ENCODE data around the gene GLUD1. TPM values are rescaled to one million over a fixed set of nuclear protein-coding genes. Genes with fewer than 3 reads are reported as not detected.
"Not testable (repeated sequence)": the region's sequence is repeated elsewhere in the genome, so short reads cannot be mapped to it uniquely, and the experiment has no call there.

The GLUD1 gene
- polyA plus RNA-seq, 4 donors: 79.0 to 141 (median 102) TPM

- not testable (repeated sequence) for FAIRE-seq; H3K4me3 ChIP-seq (ENCODE audit: low read depth in 1 of 3, low read length in 3 of 3); DNase-seq; H3K36me3 ChIP-seq (ENCODE audit: control insufficient read depth in 3 of 3, insufficient read depth in 2 of 3, low read depth in 1 of 3, low read length in 3 of 3); H3K9me3 ChIP-seq (ENCODE audit: control insufficient read depth in 2 of 2, insufficient read depth in 1 of 2, low read depth in 1 of 2, low read length in 1 of 2); H3K27ac ChIP-seq (ENCODE audit: low read depth in 1 of 3, low read length in 2 of 3); H3K27me3 ChIP-seq (ENCODE audit: control insufficient read depth in 3 of 3, insufficient read depth in 3 of 3, low read length in 3 of 3); H3K4me1 ChIP-seq (ENCODE audit: control insufficient read depth in 3 of 3, insufficient read depth in 2 of 3, low read depth in 1 of 3, low read length in 2 of 3)
- WGBS, 3 donors: 94 to 97% (median 95%) methylated on average over 13 to 18 of the region's 18 CpGs
These were observed 85.4 kb downstream of the GLUD1 start for GRCh38 chr10:87009134-87009696.

- H3K27ac ChIP-seq (ENCODE audit: low read depth in 1 of 3, low read length in 2 of 3); H3K36me3 ChIP-seq (ENCODE audit: control insufficient read depth in 3 of 3, insufficient read depth in 2 of 3, low read depth in 1 of 3, low read length in 3 of 3); H3K9me3 ChIP-seq (ENCODE audit: control insufficient read depth in 2 of 2, insufficient read depth in 1 of 2, low read depth in 1 of 2, low read length in 1 of 2); H3K4me3 ChIP-seq (ENCODE audit: low read depth in 1 of 3, low read length in 3 of 3); FAIRE-seq; H3K27me3 ChIP-seq (ENCODE audit: control insufficient read depth in 3 of 3, insufficient read depth in 3 of 3, low read length in 3 of 3); H3K4me1 ChIP-seq (ENCODE audit: control insufficient read depth in 3 of 3, insufficient read depth in 2 of 3, low read depth in 1 of 3, low read length in 2 of 3): not testable (repeated sequence)
- WGBS, 3 donors: 84 to 90% (median 89%) methylated on average over 7 of the region's 7 CpGs
- peak in 1 of 2 donors; percentile 23 for DNase-seq
These were observed 86.3 kb downstream of the GLUD1 start for GRCh38 chr10:87008303-87008702.

- not testable (repeated sequence) for H3K9me3 ChIP-seq (ENCODE audit: control insufficient read depth in 2 of 2, insufficient read depth in 1 of 2, low read depth in 1 of 2, low read length in 1 of 2); FAIRE-seq; H3K27me3 ChIP-seq (ENCODE audit: control insufficient read depth in 3 of 3, insufficient read depth in 3 of 3, low read length in 3 of 3); H3K4me1 ChIP-seq (ENCODE audit: control insufficient read depth in 3 of 3, insufficient read depth in 2 of 3, low read depth in 1 of 3, low read length in 2 of 3); H3K4me3 ChIP-seq (ENCODE audit: low read depth in 1 of 3, low read length in 3 of 3); H3K36me3 ChIP-seq (ENCODE audit: control insufficient read depth in 3 of 3, insufficient read depth in 2 of 3, low read depth in 1 of 3, low read length in 3 of 3); DNase-seq; H3K27ac ChIP-seq (ENCODE audit: low read depth in 1 of 3, low read length in 2 of 3)
- WGBS, 3 donors: 89 to 92% (median 89%) methylated on average over 6 of the region's 6 CpGs
These were observed 87.0 kb downstream of the GLUD1 start for GRCh38 chr10:87007674-87008073.

- not testable (repeated sequence) for H3K27ac ChIP-seq (ENCODE audit: low read depth in 1 of 3, low read length in 2 of 3); H3K4me3 ChIP-seq (ENCODE audit: low read depth in 1 of 3, low read length in 3 of 3); H3K36me3 ChIP-seq (ENCODE audit: control insufficient read depth in 3 of 3, insufficient read depth in 2 of 3, low read depth in 1 of 3, low read length in 3 of 3); DNase-seq; H3K4me1 ChIP-seq (ENCODE audit: control insufficient read depth in 3 of 3, insufficient read depth in 2 of 3, low read depth in 1 of 3, low read length in 2 of 3); H3K27me3 ChIP-seq (ENCODE audit: control insufficient read depth in 3 of 3, insufficient read depth in 3 of 3, low read length in 3 of 3); H3K9me3 ChIP-seq (ENCODE audit: control insufficient read depth in 2 of 2, insufficient read depth in 1 of 2, low read depth in 1 of 2, low read length in 1 of 2); FAIRE-seq
- WGBS, 3 donors: 50 to 69% (median 64%) methylated on average over 1 of the region's 1 CpG
These were observed 87.5 kb downstream of the GLUD1 start for GRCh38 chr10:87007124-87007523.

GRCh38 chr10:87000491-87000890 lies 94.2 kb downstream of the GLUD1 start:
- H3K27me3 ChIP-seq (ENCODE audit: control insufficient read depth in 3 of 3, insufficient read depth in 3 of 3, low read length in 3 of 3): no peaks in the 10 kb centered on the region
- no peaks in the 10 kb centered on the region for H3K4me1 ChIP-seq (ENCODE audit: control insufficient read depth in 3 of 3, insufficient read depth in 2 of 3, low read depth in 1 of 3, low read length in 2 of 3)
- H3K4me3 ChIP-seq (ENCODE audit: low read depth in 1 of 3, low read length in 3 of 3): no peak overlapping the region
- DNase-seq (no peak), FAIRE-seq (no peak)
- 61 to 67% (median 64%) methylated on average over 3 of the region's 3 CpGs for WGBS, 3 donors
- H3K9me3 ChIP-seq (ENCODE audit: control insufficient read depth in 2 of 2, insufficient read depth in 1 of 2, low read depth in 1 of 2, low read length in 1 of 2): no peaks in the 10 kb centered on the region
- H3K36me3 ChIP-seq (ENCODE audit: control insufficient read depth in 3 of 3, insufficient read depth in 2 of 3, low read depth in 1 of 3, low read length in 3 of 3): no peaks in the 10 kb centered on the region
- no peak overlapping the region for H3K27ac ChIP-seq (ENCODE audit: low read depth in 1 of 3, low read length in 2 of 3)

Other genes starting within 250 kb of the GLUD1 start
- 10 to 100 TPM in 1 of 4 donors, 1 to 10 TPM in 2, under 1 TPM in 1; 0.45 to 20.8 (median 3.3) TPM for gene MMRN2, start 137.2 kb downstream of the GLUD1 start, polyA plus RNA-seq
- 10 to 100 TPM in 1 of 4 donors, 1 to 10 TPM in 3; 2.4 to 44.8 (median 3.3) TPM for gene SNCG, start 136.2 kb downstream of the GLUD1 start, polyA plus RNA-seq
- 1,000 to 10,000 TPM in 1 of 4 donors, 100 to 1,000 TPM in 2, 1 to 10 TPM in 1; 2.9 to 1,065 (median 471) TPM for gene ADIRF, start 126.4 kb downstream of the GLUD1 start, polyA plus RNA-seq
- not detected for gene FAM25A, start 74.5 kb downstream of the GLUD1 start, polyA plus RNA-seq
- 10 to 100 TPM; 19.6 to 34.4 (median 27.2) TPM for gene SHLD2, start 363 bp upstream of the GLUD1 start, polyA plus RNA-seq
- gene NUTM2A, start 130.6 kb upstream of the GLUD1 start, polyA plus RNA-seq: 1 to 10 TPM in 3 of 4 donors, not detected in 1; 1.2 to 1.7 (median 1.4) TPM

Measured in small intestine (tissue), 7 donors.